HG02763 (cell line): Measurements from ENCODE around the gene FTCD.
"Not testable (repeated sequence)": the region's sequence is repeated elsewhere in the genome, so short reads cannot be mapped to it uniquely, and the experiment has no call there.

Experiments used
- ATAC-seq: cut with Tn5 transposase; IDR thresholded peaks from one replicate; pipeline ENCODE4 v1.9.1; 2021; ENCODE audit warnings: mild to moderate bottlenecking, moderate library complexity; ENCODE audit not compliant: unreplicated experiment

FTCD gene

DNA sequence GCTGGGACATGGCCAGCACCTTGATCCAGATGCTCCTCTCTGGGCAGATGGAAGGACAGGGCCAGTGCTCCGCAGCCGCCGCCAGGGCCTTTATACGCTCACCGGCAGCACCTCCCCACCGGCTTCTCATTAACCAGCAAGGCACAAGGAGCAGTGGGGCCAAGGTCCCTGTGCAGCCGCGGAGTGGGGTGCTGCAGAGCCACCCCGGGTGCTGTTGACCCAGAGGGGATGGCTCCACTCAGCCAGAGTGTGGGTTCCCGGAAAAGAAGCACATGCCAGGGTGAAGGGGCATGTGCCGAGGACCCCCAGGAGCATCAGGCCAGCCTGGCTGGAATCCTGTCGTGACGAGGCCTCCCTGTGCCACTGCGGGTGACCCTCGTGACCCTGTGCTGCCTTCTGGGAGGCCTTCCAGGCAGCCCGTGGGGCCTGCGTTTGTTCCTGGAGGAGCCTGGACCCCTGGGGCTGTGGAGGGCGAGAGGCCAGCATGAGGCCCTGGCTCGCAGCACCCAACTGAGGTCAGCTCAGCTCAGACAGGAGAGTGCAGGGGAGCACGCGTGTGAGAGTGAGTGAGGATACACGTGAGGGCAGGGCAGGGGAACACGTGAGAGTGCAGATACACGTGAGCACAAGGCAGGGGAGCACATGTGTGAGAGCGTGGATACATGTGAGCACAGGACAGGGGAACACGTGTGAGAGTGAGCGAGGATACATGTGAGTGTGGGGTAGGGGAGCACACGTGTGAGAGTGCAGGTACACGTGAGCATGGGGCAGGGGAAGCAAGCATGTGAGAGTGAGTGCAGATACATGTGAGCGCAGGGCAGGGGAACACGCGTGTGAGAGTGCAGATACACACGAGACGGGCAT is at the start of gene FTCD:
FTCD (minus strand) TSS at position 66 of the 864 bp plus-strand sequence; CDS start at position 10, 56 bp downstream.
- ATAC-seq, result no peak

GRCh38 chr21:46205166-46205565 is 49.8 kb upstream of the FTCD start:
- ATAC-seq, result no peak

GRCh38 chr21:46203203-46203600 is 47.8 kb upstream of the FTCD start:
- no peak for ATAC-seq

GRCh38 chr21:46202592-46203202 is 47.3 kb upstream of the FTCD start:
- ATAC-seq, result no peak

DNA sequence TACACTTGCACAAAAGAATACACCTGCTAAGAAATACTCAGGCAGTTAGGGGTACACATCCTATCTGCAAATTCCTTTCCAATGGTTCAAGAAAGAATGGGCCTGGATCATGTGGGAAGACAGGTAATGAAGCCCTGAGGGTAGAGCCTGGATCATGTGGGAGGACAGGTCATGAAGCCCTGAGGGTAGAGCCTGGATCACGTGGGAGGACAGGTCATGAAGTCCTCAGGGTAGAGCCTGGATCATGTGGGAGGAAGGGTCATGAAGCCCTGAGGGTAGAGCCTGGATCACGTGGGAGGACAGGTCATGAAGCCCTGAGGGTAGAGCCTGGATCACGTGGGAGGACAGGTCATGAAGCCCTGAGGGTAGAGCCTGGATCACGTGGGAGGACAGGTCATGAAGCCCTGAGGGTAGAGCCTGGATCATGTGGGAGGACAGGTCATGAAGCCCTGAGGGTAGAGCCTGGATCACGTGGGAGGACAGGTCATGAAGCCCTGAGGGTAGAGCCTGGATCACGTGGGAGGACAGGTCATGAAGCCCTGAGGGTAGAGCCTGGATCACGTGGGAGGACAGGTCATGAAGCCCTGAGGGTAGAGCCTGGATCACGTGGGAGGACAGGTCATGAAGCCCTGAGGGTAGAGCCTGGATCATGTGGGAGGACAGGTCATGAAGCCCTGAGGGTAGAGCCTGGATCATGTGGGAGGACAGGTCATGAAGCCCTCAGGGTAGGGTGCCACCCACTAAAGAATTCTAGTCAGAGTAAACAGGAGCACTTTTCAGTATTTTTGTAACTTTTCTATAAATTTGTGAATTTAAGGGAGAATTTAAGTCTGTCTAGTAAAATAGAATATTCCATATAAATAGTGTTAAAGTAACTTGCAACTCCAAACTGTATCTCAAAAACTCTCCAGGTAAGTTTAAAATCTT is 45.8 kb upstream of the FTCD start:
- not testable (repeated sequence) for ATAC-seq

GRCh38 chr21:46199436-46200373 is 44.3 kb upstream of the FTCD start:
- no peak for ATAC-seq

DNA sequence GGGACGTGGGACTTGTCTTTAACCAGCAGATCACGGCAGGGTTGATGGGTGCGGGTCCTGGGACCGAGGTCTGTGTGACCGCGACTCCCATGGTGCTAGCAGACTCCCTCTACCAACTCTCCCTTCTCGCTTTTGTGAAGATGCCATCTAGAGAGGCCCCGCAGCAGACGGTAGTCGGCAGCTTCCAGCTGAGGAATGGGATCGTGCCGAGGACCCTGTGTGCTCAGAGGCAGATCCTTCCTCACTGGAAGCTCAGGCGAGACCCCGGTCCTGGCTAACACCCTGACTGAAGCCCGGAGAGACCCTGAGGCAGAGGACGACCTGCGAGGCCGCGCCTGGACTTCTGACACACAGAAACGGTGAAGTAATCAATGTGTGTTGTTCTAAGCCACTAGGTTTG is 41.4 kb upstream of the FTCD start:
- ATAC-seq, result no peak

GRCh38 chr21:46195595-46196195 is 40.3 kb upstream of the FTCD start:
- ATAC-seq, result no peak

- ATAC-seq, result no peak
Observed at GRCh38 chr21:46194374-46195334, 39.3 kb upstream of the FTCD start.

GRCh38 chr21:46193829-46194373 is 38.5 kb upstream of the FTCD start:
- no peak for ATAC-seq

GRCh38 chr21:46191686-46192575 is 36.6 kb upstream of the FTCD start:
- ATAC-seq, result no peak

- no peak for ATAC-seq
Observed at GRCh38 chr21:46191257-46191685, 35.9 kb upstream of the FTCD start.

DNA sequence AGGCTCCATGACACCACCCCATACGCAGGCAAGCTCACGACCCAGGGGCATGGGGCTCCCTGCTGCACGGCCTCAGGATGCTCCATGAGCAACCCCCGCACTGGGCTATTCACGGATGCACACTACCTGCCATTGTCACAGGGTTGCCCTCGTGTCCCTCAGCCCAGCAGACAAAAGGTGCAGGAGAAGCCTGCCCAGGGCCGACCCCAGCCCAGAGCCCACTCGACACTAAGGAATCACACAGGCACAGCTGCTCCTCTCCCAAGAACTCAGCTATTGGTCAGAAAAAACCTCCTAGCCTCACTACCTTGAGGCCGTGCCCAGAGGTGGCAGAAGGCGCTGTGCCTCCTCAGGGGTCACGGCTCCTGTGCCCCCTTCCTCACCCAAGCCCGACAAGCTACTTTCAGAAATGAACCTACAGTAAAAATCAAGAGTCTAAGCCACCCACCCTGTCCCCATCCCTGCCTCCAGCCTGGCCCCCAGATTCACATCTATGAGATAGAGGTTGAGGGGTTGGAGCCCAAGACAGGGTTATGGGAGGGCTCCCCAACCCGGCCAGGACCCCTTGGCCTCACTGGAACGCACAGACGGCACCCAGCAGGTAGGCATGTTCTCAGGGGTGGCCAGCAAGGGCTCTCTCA is 35.2 kb upstream of the FTCD start:
- no peak for ATAC-seq

- ATAC-seq, result no peak
Observed at GRCh38 chr21:46189959-46190490, 34.6 kb upstream of the FTCD start.

DNA sequence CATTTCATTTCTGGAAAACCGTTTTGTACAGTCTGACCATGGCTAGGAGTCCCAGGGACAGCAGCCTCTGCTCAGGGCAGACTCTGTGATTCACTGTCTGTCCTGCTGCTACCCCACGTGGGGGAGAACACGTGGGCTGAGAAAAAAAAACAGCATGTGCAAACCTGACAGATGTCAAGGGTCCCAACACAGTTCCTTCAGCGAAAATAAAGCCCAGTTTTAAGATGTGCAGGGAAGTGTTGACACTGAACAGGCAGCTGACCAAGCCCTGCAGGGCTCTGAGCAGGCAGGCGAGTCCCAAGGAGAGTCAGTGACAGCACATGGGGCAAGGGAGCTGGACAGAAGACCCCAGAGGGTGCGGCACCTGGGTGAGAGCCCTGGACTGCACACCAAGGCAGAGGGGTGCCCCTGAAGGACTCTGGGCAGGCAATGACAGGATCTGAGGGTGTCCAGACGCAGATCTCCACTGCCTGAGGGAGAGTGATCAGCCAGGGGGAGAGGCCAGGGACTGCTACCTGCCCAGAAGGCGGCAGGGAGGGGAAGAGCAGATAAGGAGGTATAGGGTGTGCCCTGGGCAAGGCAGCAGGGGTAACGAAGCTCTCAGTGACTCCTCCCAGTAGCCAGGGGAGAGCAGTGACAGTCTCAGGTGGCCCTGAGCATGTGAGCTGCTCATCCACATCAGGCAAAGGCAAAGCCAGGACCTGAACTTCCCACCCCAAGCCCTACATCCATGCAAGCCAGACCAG is 34.0 kb upstream of the FTCD start:
- ATAC-seq, result no peak
